Heart left ventricle (tissue), 16 donors: ENCODE measurements around the gene GDF3. TPM values are rescaled to one million over a fixed set of nuclear protein-coding genes. Genes with fewer than 3 reads are reported as not detected.
A peak's percentile ranks its signal among the peaks of the same experiment; 100 is the strongest.
"Not testable (repeated sequence)": the region's sequence is repeated elsewhere in the genome, so short reads cannot be mapped to it uniquely, and the experiment has no call there.

Experiments
- ATAC-seq, 4 donors: fragments of 200-7000 bp; cut with Tn5 transposase; one replicate each; pipeline ENCODE4 v1.9.1; 2020 to 2022; ENCODE audit warnings: moderate library complexity in 4 of 4, mild to moderate bottlenecking in 3 of 4, moderate number of reproducible peaks in 1 of 4
- DNase-seq, 5 donors: peaks; one replicate each; pipeline ENCODE4 v3.0.0-alpha.2; 2020
- H3K27ac ChIP-seq, 12 donors: fragments of 200-600 bp; sonication (generic) in 4 of 12; one replicate each; pipeline versions ENCODE4 v1.5.0 to v1.8.0; 2016 to 2022; ENCODE audit warnings: mild to moderate bottlenecking in 2 of 12
- H3K27me3 ChIP-seq, 9 donors: fragments of 200-600 bp; sonication (generic) in 2 of 9; one replicate each; pipeline versions ENCODE4 v1.5.1 to v1.8.0; 2016 to 2022; ENCODE audit warnings: mild to moderate bottlenecking in 3 of 9
- H3K36me3 ChIP-seq, 9 donors: fragments of 200-600 bp; sonication (generic) in 2 of 9; one replicate each; pipeline versions ENCODE4 v1.5.0 to v1.8.0; 2018 to 2022; ENCODE audit warnings: mild to moderate bottlenecking in 2 of 9
- H3K4me1 ChIP-seq, 12 donors: fragments of 200-600 bp; sonication (generic) in 4 of 12; one replicate each; pipeline versions ENCODE4 v1.5.0 to v1.8.0; 2016 to 2022; ENCODE audit warnings: mild to moderate bottlenecking in 3 of 12
- H3K4me3 ChIP-seq, 12 donors: fragments of 200-600 bp; sonication (generic) in 4 of 12; one replicate each; pipeline versions ENCODE4 v1.5.0 to v1.8.0; 2017 to 2022; ENCODE audit warnings: mild to moderate bottlenecking in 9 of 12, moderate library complexity in 4 of 12
- H3K9me3 ChIP-seq, 12 donors: fragments of 200-600 bp; sonication (generic) in 4 of 12; one replicate each; pipeline versions ENCODE4 v1.5.0 to v1.8.0; 2016 to 2022; ENCODE audit warnings: mild to moderate bottlenecking in 1 of 12
- POLR2A ChIP-seq, 2 donors: fragments of 450-650 bp; IDR thresholded peaks; one replicate each; pipeline ENCODE4 v1.6.1; 2017; ENCODE audit warnings: antibody characterized with exemption in 2 of 2, mild to moderate bottlenecking in 2 of 2, moderate library complexity in 2 of 2
- WGBS, 4 donors: extraction: QIAGEN DNeasy Blood & Tissue Kit in 2 of 4; methylation state at CpG; one replicate each; pipeline versions ENCODE4 v1.1.5 to v1.1.7; 2013 to 2018; 5-methylcytosine and 5-hydroxymethylcytosine counted together
- intact Hi-C, 10 donors: fragments of 100-400 bp; cut with DNase I; formaldehyde crosslinking; loops; one replicate each; pipeline versions ENCODE4 v1.11.1 to v1.14.2; 2022
- polyA plus RNA-seq, 2 donors: library from polyadenylated mRNA; stranded (reverse); fragments of 200-250 nt; gene quantifications; one replicate each; pipeline ENCODE4 v1.2.3, GENCODE V29; 2013
- total RNA-seq, 9 donors: library from RNA; depleted of rRNA in 2 of 9; stranded (reverse); fragments of >200 nt in 2 of 9; fragmentation: NEBNext Ultra II Directional in 3 of 9; extraction: Animal tissue kit (Norgen Biotek cat#: 25700) in 3 of 9; gene quantifications; one replicate each; pipeline versions ENCODE4 v1.1.0 to v1.2.4, GENCODE V29; 2016 to 2023
- TF ChIP-seq, protein P1 (sequence below), 12 donors: fragments of 200-600 bp; sonication (generic) in 4 of 12; IDR thresholded peaks; one replicate each; pipeline versions ENCODE4 v1.5.0 to v1.8.0; 2018 to 2022; ENCODE audit warnings: antibody characterized with exemption in 12 of 12, mild to moderate bottlenecking in 5 of 12
- donor health status: ischemic (EF 13 %, LVEDD 7.1; RV severe dilation, severe dysfunction).
- donor health status: healthy with polysubstance abuse.
- donor health status: DM: no; HTN: yes; CAD: no.
- donor health status: DM: no; HTN: no; CAD: no.
- donor health status: ischemic (EF 25% LVEDD 6.9; RV normal size, moderate dysfunction).
- donor health status: ischemic (EF 25% LVEDD 5.7; RV mildly dilated, moderate dysfunction).
- donor health status: healthy.
- donor health status: DM: yes; HTN: yes; CAD: no.
- donor health status: ischemic (EF 35%, LVEDD 5.7; RV mildly dilated, moderate dysfunction).
- donor health status: nonischemic (EF 11% LVEDD 7.7; RV severe dilation, severe dysfunction).
- donor health status: DM: yes; HTN: yes; CAD: no.
- donor health status: PGD.
- donor health status: ischemic (EF 29% LVEDD 5.4; RV normal size, mild dysfunction).
- donor health status: nonischemic (EF 23%, LVEDD 6.1; RV moderate dilation, normal function).

Gene GDF3
- total and polyA plus RNA-seq, 11 donors, result 0.30 TPM; not detected in 10

DNA sequence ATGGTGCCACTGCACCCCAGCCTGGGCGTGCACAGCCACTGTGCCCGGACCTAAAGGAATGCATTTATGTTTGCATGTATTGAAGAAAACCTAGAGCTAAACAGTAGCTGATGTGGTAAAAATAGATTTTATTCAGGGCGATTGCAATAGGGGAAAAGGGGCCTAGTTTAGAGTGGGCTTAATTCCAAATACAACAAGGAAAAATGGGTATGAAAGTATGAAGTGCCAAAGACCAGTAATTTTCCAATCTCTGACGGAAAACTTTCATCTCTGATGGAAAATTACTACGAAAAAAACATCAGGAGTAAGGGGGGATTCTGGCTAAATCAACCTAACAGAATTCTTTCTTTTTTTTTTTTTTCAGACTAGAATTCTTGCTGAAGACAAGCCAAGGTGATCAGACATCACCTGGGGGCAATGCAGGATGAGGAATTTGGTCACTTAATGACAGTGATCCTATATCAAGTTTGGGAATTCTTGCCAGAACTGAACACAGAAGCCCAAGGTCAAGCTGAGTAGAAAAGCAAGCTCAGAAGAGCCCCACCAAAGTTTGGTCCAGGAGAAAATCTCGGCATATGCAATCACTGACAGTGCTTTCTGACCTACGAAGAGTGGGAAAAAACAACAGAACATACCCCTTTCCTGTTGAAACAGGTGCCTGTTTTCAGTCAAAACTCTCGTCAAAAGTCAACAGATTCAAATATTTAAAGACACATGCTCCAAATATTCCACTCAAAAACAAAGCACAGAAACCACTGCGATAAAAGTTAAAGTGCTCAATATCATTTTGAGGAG, 16.1 kb downstream of the GDF3 start:
- Histone ChIP-seq H3K27ac (no peak overlapping the region), H3K4me3 (no peak overlapping the region), H3K36me3 (no peaks in the 10 kb centered on the region), H3K4me1 (peaks cover 0 to 3% (median 0%) of the 10 kb centered on the region in 12 donors), H3K9me3 (no peaks in the 10 kb centered on the region), H3K27me3 (peaks cover 0 to 7% (median 0%) of the 10 kb centered on the region in 9 donors)
- DNase-seq (no peak), ATAC-seq (no peak)
- no peak for TF ChIP-seq POLR2A (IDR thresholded peaks at IDR 0.05)
- TF ChIP-seq, protein P1, sequence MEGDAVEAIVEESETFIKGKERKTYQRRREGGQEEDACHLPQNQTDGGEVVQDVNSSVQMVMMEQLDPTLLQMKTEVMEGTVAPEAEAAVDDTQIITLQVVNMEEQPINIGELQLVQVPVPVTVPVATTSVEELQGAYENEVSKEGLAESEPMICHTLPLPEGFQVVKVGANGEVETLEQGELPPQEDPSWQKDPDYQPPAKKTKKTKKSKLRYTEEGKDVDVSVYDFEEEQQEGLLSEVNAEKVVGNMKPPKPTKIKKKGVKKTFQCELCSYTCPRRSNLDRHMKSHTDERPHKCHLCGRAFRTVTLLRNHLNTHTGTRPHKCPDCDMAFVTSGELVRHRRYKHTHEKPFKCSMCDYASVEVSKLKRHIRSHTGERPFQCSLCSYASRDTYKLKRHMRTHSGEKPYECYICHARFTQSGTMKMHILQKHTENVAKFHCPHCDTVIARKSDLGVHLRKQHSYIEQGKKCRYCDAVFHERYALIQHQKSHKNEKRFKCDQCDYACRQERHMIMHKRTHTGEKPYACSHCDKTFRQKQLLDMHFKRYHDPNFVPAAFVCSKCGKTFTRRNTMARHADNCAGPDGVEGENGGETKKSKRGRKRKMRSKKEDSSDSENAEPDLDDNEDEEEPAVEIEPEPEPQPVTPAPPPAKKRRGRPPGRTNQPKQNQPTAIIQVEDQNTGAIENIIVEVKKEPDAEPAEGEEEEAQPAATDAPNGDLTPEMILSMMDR (IDR thresholded peaks at IDR 0.05), result no peak
- intact Hi-C loops, result loop anchor here in 6 of 10 donors (5.0 to 10.0 kb wide), 2 partner anchors 125 to 128 kb away; no protein-coding TSS in a partner anchor
- WGBS, 4 donors, result 53 to 67% (median 61%) methylated on average over 9 of the region's 9 CpGs

GRCh38 chr12:7678744-7679143, 16.8 kb downstream of the GDF3 start:
- ATAC-seq (no peak), DNase-seq (no peak)
- TF ChIP-seq POLR2A (IDR thresholded peaks at IDR 0.05), result no peak
- TF ChIP-seq, protein P1 (IDR thresholded peaks at IDR 0.05), result no peak
- intact Hi-C loops, result loop anchor here in 6 of 10 donors (5.0 to 10.0 kb wide), 2 partner anchors 126 to 129 kb away; no protein-coding TSS in a partner anchor
- H3K4me3 ChIP-seq, result no peak overlapping the region
- peaks cover 0 to 7% (median 0%) of the 10 kb centered on the region in 9 donors for H3K27me3 ChIP-seq
- peaks cover 0 to 3% (median 0%) of the 10 kb centered on the region in 12 donors for H3K4me1 ChIP-seq
- H3K36me3 ChIP-seq, result no peaks in the 10 kb centered on the region
- no peak overlapping the region for H3K27ac ChIP-seq
- no peaks in the 10 kb centered on the region for H3K9me3 ChIP-seq
- WGBS, 4 donors, result 74 to 84% (median 78%) methylated on average over 8 of the region's 8 CpGs

DNA sequence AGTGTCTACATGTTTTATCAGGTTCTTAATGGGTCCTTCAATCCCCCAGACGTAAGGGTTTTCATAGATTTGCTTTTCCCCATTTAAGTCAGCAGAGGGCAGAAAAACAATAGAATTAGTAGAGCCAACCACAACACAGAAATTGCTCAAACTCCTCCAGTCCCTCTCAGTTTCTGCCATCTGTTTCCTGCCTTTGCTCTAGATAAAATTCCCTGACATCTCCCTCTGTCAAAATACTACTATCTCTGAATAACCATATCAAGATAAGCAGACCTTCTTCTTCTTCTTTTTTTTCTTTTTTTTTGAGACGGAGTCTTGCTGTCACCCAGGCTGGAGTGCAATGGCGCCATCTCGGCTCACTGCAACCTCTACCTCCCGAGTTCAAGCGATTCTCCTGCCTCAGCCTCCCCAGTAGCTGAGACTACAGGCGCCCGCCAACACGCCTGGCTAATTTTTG, 18.1 kb downstream of the GDF3 start:
- not testable (repeated sequence) for DNase-seq, H3K27ac ChIP-seq, H3K27me3 ChIP-seq, H3K9me3 ChIP-seq, H3K36me3 ChIP-seq, H3K4me3 ChIP-seq, H3K4me1 ChIP-seq
- ATAC-seq, result peak in 1 of 4 donors; percentile 47
- intact Hi-C loops, result loop anchor here (1.0 to 10.0 kb wide), 5 partner anchors 127 to 130 kb away; no protein-coding TSS in a partner anchor
- WGBS, 4 donors, result 30 to 38% (median 34%) methylated on average over 9 of the region's 9 CpGs
- TF ChIP-seq, protein P1 (IDR thresholded peaks at IDR 0.05), result peak in 10 of 12 donors; percentile 25 to 49 (median 42)

DNA sequence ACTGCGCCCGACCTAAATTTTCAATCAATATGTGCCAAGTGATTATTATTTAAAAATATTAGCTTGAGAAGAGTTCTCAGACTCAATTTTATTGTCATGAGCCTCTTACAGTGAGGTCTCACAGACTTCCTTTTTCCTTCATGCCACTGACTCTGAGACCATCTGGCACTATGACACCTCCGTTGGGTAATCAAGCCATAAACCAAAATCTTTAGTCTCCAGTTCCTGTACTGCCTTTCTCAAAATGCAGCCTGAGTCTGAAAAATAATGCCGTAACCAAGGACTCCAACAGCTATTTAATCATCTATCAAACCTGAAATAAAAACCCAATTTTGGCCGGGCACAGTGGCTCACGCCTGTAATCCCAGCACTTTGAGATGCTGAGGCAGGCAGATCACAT, 20.1 kb downstream of the GDF3 start:
- not testable (repeated sequence) for H3K4me1 ChIP-seq, H3K27ac ChIP-seq, H3K4me3 ChIP-seq, H3K27me3 ChIP-seq, H3K9me3 ChIP-seq, DNase-seq, ATAC-seq, H3K36me3 ChIP-seq
- intact Hi-C loops, result loop anchor here in 6 of 10 donors (5.0 to 10.0 kb wide), 2 partner anchors 129 to 132 kb away; no protein-coding TSS in a partner anchor
- WGBS, 4 donors, result 76 to 82% (median 79%) methylated on average over 6 of the region's 6 CpGs
